ENCODE results near the gene GNA12. TPM values are rescaled to one million over a fixed set of nuclear protein-coding genes. Genes with fewer than 3 reads are reported as not detected.

The GNA12 gene
- total and polyA plus RNA-seq, 9 of the 15 experiments (the other 6 are each of a cell fraction or from before 2014, with no cell fraction given) = 0.65 to 32.7 (median 9.6) TPM

DNA sequence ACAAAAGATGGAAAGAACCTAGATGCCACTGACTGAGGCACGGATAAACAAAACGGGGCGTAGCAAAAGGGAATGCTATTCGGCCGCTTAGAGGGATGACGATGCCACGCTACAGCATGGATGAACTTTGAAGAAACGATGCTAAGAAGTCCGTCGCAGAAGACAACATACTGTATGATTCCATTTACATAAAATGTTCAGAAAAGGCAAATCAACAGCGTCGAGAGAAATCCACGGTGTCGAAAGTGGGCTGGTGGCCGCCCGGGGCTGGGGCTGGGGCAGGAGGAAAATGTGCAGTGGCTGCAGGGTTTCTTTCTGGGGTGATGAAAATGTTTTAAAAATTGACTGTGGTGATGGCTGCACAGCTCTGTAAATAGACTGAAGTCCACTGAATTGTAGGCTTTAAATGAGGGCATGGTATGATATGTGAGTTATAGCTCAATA, 24.1 kb downstream of the GNA12 start:
- 92% methylated on average over 16 of the region's 16 CpGs for WGBS (ENCODE audit: insufficient coverage, low coverage, missing lambda C conversion rate)
- no peak for TF ChIP-seq RBM39 (optimal IDR thresholded peaks at IDR 0.05; ENCODE audit: low read depth, low read length)
- TF ChIP-seq ARID1B (IDR thresholded peaks at IDR 0.05) = no peak
- TF ChIP-seq NR4A1 (CRISPR knock-in tag; IDR thresholded peaks at IDR 0.05) = no peak
- TF ChIP-seq NR4A1 (tag; IDR thresholded peaks at IDR 0.05) = no peak
- TF ChIP-seq RFX7 (CRISPR knock-in tag; IDR thresholded peaks at IDR 0.05) = no peak
- TF ChIP-seq ZNF445 (CRISPR knock-in tag; IDR thresholded peaks at IDR 0.05; ENCODE audit: low read depth) = no peak
- TF ChIP-seq, protein P1, sequence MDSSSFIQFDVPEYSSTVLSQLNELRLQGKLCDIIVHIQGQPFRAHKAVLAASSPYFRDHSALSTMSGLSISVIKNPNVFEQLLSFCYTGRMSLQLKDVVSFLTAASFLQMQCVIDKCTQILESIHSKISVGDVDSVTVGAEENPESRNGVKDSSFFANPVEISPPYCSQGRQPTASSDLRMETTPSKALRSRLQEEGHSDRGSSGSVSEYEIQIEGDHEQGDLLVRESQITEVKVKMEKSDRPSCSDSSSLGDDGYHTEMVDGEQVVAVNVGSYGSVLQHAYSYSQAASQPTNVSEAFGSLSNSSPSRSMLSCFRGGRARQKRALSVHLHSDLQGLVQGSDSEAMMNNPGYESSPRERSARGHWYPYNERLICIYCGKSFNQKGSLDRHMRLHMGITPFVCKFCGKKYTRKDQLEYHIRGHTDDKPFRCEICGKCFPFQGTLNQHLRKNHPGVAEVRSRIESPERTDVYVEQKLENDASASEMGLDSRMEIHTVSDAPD (CRISPR knock-in tag; IDR thresholded peaks at IDR 0.05) = no peak
- no peak for TF ChIP-seq ZNF224 (CRISPR knock-in tag; IDR thresholded peaks at IDR 0.05)
- TF ChIP-seq FOXJ3 (CRISPR knock-in tag; IDR thresholded peaks at IDR 0.05) = no peak
- TF ChIP-seq LCOR (CRISPR knock-in tag; IDR thresholded peaks at IDR 0.05) = no peak
- no peak for TF ChIP-seq GABPB2 (CRISPR knock-in tag; conservative IDR thresholded peaks at IDR 0.05)
- TF ChIP-seq ZNF780A (CRISPR knock-in tag; IDR thresholded peaks at IDR 0.05) = no peak
- TF ChIP-seq, protein P2, sequence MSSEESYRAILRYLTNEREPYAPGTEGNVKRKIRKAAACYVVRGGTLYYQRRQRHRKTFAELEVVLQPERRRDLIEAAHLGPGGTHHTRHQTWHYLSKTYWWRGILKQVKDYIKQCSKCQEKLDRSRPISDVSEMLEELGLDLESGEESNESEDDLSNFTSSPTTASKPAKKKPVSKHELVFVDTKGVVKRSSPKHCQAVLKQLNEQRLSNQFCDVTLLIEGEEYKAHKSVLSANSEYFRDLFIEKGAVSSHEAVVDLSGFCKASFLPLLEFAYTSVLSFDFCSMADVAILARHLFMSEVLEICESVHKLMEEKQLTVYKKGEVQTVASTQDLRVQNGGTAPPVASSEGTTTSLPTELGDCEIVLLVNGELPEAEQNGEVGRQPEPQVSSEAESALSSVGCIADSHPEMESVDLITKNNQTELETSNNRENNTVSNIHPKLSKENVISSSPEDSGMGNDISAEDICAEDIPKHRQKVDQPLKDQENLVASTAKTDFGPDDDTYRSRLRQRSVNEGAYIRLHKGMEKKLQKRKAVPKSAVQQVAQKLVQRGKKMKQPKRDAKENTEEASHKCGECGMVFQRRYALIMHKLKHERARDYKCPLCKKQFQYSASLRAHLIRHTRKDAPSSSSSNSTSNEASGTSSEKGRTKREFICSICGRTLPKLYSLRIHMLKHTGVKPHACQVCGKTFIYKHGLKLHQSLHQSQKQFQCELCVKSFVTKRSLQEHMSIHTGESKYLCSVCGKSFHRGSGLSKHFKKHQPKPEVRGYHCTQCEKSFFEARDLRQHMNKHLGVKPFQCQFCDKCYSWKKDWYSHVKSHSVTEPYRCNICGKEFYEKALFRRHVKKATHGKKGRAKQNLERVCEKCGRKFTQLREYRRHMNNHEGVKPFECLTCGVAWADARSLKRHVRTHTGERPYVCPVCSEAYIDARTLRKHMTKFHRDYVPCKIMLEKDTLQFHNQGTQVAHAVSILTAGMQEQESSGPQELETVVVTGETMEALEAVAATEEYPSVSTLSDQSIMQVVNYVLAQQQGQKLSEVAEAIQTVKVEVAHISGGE (CRISPR knock-in tag; IDR thresholded peaks at IDR 0.05) = no peak
- no peak for TF ChIP-seq L3MBTL2 (IDR thresholded peaks at IDR 0.05)
- no peak for TF ChIP-seq CREBBP (IDR thresholded peaks at IDR 0.05; ENCODE audit: low read depth, low read length)
- no peak for TF ChIP-seq RAD51 (IDR thresholded peaks at IDR 0.05; ENCODE audit: borderline replicate concordance, low read depth)
- CTCF ChIA-PET (ENCODE audit: low intra/inter-chr PET ratio) = no interaction called here
- H3K4me1 ChIP-seq (replicated peaks in 1 of 2; ENCODE audit: control insufficient read depth in 2 of 2, insufficient read depth in 2 of 2, low read length in 2 of 2) = peaks cover 0 to 14% of the 10 kb centered on the region in 2 experiments; a peak in 3 of 5 replicates
- in situ Hi-C loops (cut with MboI) (no loop called here), intact Hi-C loops (cut with micrococcal nuclease) (no loop called here)
- H3K27me3 ChIP-seq (ENCODE audit: control insufficient read depth in 2 of 2, insufficient read depth in 2 of 2, low read length in 2 of 2) = no peaks in the 10 kb centered on the region
- no peaks in the 10 kb centered on the region for H3K9me1 ChIP-seq (ENCODE audit: control insufficient read depth, insufficient read depth, low read length)
- no peak for FAIRE-seq
- no TSS peak for BruUV-seq (replicated peaks)
- H3K9ac ChIP-seq (ENCODE audit: insufficient read depth in 1 of 2, low read depth in 2 of 2, low read length in 2 of 2) = no peak overlapping the region
- no peak overlapping the region for H3K27ac ChIP-seq (ENCODE audit: extremely low read depth, low read depth, low read length)
- H2AFZ ChIP-seq (ENCODE audit: low read depth, low read length) = no peak overlapping the region
- no peak overlapping the region for H3K4me2 ChIP-seq (ENCODE audit: insufficient read depth, low read length)
- no peak for DNase-seq (ENCODE audit: extremely low read depth in 1 of 4, low spot score in 3 of 4)
- peaks cover 8% of the 10 kb centered on the region for H4K20me1 ChIP-seq (replicated peaks; ENCODE audit: control insufficient read depth, insufficient read depth, low read length)
- no peaks in the 10 kb centered on the region for H3K9me3 ChIP-seq (replicated peaks; ENCODE audit: control insufficient read depth, insufficient read depth, low read depth, low read length)
- no peaks in the 10 kb centered on the region for H3K36me3 ChIP-seq (ENCODE audit: control insufficient read depth, insufficient read depth, low read length)
- POLR2A ChIA-PET = no interaction called here
- H3K4me3 ChIP-seq = no peak overlapping the region
- no peak for ATAC-seq
- peaks cover 33% of the 10 kb centered on the region for H3K79me2 ChIP-seq (ENCODE audit: control insufficient read depth, insufficient read depth, low read length)

Measured in K562 (cell line).